Measurements from ENCODE around the gene SLCO1B1. TPM values are rescaled to one million over a fixed set of nuclear protein-coding genes. Genes with fewer than 3 reads are reported as not detected.

SLCO1B1 gene, protein sequence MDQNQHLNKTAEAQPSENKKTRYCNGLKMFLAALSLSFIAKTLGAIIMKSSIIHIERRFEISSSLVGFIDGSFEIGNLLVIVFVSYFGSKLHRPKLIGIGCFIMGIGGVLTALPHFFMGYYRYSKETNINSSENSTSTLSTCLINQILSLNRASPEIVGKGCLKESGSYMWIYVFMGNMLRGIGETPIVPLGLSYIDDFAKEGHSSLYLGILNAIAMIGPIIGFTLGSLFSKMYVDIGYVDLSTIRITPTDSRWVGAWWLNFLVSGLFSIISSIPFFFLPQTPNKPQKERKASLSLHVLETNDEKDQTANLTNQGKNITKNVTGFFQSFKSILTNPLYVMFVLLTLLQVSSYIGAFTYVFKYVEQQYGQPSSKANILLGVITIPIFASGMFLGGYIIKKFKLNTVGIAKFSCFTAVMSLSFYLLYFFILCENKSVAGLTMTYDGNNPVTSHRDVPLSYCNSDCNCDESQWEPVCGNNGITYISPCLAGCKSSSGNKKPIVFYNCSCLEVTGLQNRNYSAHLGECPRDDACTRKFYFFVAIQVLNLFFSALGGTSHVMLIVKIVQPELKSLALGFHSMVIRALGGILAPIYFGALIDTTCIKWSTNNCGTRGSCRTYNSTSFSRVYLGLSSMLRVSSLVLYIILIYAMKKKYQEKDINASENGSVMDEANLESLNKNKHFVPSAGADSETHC
- not detected in 2 replicates for total RNA-seq

GRCh38 chr12:21130998-21131397 is at the start of gene SLCO1B1:
Gene SLCO1B1 (plus strand): TSS chr12:21131194. CDS start chr12:21141575, 10,381 bp downstream.

Other genes with a start within 250 kb of the SLCO1B1 start
- gene SLCO1A2, start 203.7 kb downstream of the SLCO1B1 start, total RNA-seq: not detected in 2 replicates
- not detected in 2 replicates for gene IAPP, start 241.7 kb downstream of the SLCO1B1 start, total RNA-seq

Data from dermis lymphatic vessel endothelial cell (primary cell).